IPS-15b (cell line): Measurements from ENCODE around the gene MTOR.
"Not testable (repeated sequence)": the region's sequence is repeated elsewhere in the genome, so short reads cannot be mapped to it uniquely, and the experiment has no call there.

Source experiments
- H3K27me3 ChIP-seq: one replicate; pipeline ENCODE4 v1.6.1; 2013; ENCODE audit warnings: low read length; ENCODE audit not compliant: control insufficient read depth, insufficient read depth
- H3K36me3 ChIP-seq: one replicate; pipeline ENCODE4 v1.6.1; 2013; ENCODE audit warnings: low read length; ENCODE audit not compliant: control insufficient read depth, insufficient read depth
- H3K4me1 ChIP-seq: one replicate; pipeline ENCODE4 v1.6.1; 2013; ENCODE audit warnings: mild to moderate bottlenecking, low read length; ENCODE audit not compliant: control insufficient read depth, insufficient read depth
- H3K4me3 ChIP-seq: one replicate; pipeline ENCODE4 v1.5.1; 2013; ENCODE audit warnings: low read depth, low read length
- H3K9ac ChIP-seq: one replicate; pipeline ENCODE4 v1.6.1; 2013; ENCODE audit warnings: low read depth, mild to moderate bottlenecking, low read length
- H3K9me3 ChIP-seq: one replicate; pipeline ENCODE4 v1.6.1; 2013; ENCODE audit warnings: mild to moderate bottlenecking, low read length; ENCODE audit not compliant: control insufficient read depth, insufficient read depth

Gene MTOR

GRCh38 chr1:11073398-11073797, 189.0 kb downstream of the MTOR start:
- H3K9me3 ChIP-seq, H3K4me1 ChIP-seq, H3K27me3 ChIP-seq, H3K4me3 ChIP-seq, H3K9ac ChIP-seq: not testable (repeated sequence)
- peaks cover 77% of the 10 kb centered on the region for H3K36me3 ChIP-seq

- H3K27me3 ChIP-seq, result no peaks in the 10 kb centered on the region
- no peaks in the 10 kb centered on the region for H3K4me1 ChIP-seq
- no peak overlapping the region for H3K9ac ChIP-seq
- no peaks in the 10 kb centered on the region for H3K9me3 ChIP-seq
- no peak overlapping the region for H3K4me3 ChIP-seq
- peaks cover 85% of the 10 kb centered on the region for H3K36me3 ChIP-seq
Measured at GRCh38 chr1:11072216-11072917, 190.0 kb downstream of the MTOR start.

DNA sequence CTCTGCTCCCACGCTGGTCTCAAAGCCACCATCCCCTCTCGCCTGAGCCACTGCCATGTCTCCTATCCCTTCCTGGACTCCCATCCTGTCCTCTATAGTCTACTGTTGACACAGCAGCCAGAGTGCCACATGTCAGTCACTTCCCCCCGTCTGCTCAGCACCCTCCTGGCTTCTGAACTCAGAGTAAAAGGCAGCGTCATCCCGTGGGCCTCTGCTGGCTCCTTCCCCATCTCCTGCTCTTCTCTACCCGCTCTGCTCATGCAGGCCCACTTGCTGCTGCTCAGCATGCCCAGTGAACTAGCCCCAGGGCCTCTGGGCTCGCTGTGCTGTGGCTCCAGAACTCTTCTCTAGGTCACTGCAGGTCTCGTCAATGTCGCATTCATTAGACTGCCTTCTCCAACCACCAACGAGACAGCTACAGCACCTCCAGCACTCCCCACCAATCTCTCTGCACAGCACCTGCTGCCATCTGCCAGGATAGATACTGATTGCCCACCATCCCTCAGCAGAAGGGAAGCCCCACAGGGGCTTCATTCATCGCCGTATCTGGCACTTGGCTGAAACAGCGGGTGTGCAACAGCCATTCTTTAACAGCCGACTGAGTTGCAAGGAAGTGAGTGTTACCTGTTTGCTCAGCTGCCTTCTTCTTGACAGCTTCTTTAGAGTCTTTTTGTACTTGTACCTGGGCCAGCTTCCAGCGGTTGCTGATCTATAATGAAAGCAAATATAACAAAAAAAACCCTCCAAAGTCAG, 190.7 kb downstream of the MTOR start:
- Histone ChIP-seq H3K9me3 (no peaks in the 10 kb centered on the region), H3K36me3 (peaks cover 80% of the 10 kb centered on the region), H3K4me3 (no peak overlapping the region), H3K27me3 (no peaks in the 10 kb centered on the region), H3K4me1 (no peaks in the 10 kb centered on the region), H3K9ac (no peak overlapping the region)

DNA sequence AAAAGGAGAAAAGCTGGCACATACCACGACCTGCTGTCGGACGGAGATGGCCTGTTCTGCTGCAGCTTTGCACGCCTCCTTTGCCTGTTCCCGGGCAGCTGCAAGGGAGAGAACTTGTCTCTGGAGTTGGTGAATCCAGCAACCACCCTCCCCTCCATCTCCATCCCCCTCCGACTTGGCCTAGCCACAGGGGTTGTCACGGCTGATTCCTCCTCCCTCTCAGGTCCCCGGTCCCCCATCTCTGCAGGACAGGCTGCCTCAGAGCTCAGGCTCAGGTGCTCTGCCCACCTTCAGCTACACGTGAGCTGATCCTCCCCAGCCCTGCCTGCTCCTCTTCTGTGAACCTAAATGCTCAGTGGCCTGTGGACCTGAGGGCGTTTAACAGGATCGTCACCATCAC, 191.5 kb downstream of the MTOR start:
- H3K9me3 ChIP-seq, result no peaks in the 10 kb centered on the region
- H3K4me3 ChIP-seq, result no peak overlapping the region
- no peak overlapping the region for H3K9ac ChIP-seq
- H3K27me3 ChIP-seq, result no peaks in the 10 kb centered on the region
- H3K4me1 ChIP-seq, result no peaks in the 10 kb centered on the region
- peaks cover 81% of the 10 kb centered on the region for H3K36me3 ChIP-seq

- Histone ChIP-seq H3K4me3 (no peak overlapping the region), H3K4me1 (no peaks in the 10 kb centered on the region), H3K27me3 (no peaks in the 10 kb centered on the region), H3K36me3 (peaks cover 74% of the 10 kb centered on the region), H3K9me3 (no peaks in the 10 kb centered on the region), H3K9ac (no peak overlapping the region)
Measured at GRCh38 chr1:11068600-11069473, 193.5 kb downstream of the MTOR start.

GRCh38 chr1:11067716-11068599, 194.4 kb downstream of the MTOR start:
- Histone ChIP-seq H3K36me3 (peaks cover 70% of the 10 kb centered on the region), H3K9ac (no peak overlapping the region), H3K4me3 (no peak overlapping the region), H3K4me1 (no peaks in the 10 kb centered on the region), H3K9me3 (no peaks in the 10 kb centered on the region), H3K27me3 (no peaks in the 10 kb centered on the region)

GRCh38 chr1:11065796-11066195, 196.6 kb downstream of the MTOR start:
- H3K36me3 ChIP-seq, result peaks cover 53% of the 10 kb centered on the region
- H3K4me3 ChIP-seq, result no peak overlapping the region

DNA sequence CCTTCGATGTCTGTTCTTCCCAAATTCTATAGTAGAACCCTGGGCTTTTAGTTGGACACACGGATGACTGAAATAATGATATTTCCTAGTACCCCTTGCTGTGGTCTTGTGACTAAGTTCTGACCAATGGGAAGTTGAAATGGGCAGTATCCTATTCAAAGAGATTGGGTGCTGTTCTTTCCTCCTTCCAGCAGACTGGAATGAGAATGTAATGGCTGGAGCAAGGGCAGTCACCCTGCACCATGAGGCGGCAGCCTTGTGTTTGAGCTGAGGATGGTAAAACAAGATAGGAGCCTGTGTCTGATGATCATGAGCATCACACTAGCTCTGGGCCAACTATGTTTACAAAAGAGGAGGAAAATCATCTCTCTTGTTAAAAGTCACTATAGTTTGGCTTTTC, 197.4 kb downstream of the MTOR start:
- Histone ChIP-seq H3K27me3 (no peaks in the 10 kb centered on the region), H3K4me1 (peaks cover 3% of the 10 kb centered on the region), H3K9ac (no peak overlapping the region), H3K4me3 (no peak overlapping the region), H3K9me3 (no peaks in the 10 kb centered on the region), H3K36me3 (peaks cover 48% of the 10 kb centered on the region)

More at GRCh38 chr1:11065796-11066195, 196.6 kb downstream of the MTOR start:
- Histone ChIP-seq H3K27me3 (no peaks in the 10 kb centered on the region), H3K9me3 (no peaks in the 10 kb centered on the region), H3K9ac (no peak overlapping the region), H3K4me1 (peaks cover 1% of the 10 kb centered on the region)

DNA sequence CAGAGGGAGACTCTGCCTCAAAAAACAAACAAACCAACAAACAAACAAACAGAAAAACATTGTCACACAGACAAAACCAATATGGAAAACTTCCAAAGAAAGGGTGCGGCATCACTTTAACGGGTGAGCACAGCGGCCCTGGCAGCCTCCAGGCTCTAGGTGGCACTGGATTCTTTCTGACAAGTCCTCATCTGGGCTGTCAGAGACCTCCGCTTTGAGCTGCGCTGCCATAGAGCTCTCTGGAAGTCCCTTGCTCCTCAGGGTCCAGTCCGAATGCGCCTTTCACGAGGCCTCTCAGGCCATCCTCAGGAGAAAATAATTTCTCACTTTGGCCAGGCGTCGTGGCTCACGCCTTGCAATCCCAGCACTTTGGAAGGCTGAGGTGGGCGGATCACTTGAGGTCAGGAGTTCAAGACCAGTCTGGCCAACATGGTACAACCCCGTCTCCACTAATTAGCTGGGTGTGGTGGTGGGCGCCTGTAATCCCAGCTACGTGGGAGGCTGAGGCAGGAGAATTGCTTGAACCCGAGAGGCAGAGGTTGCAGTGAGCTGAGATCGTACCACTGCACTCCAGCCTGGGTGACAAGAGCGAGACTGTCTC, 198.3 kb downstream of the MTOR start:
- peaks cover 39% of the 10 kb centered on the region for H3K36me3 ChIP-seq

GRCh38 chr1:11062965-11063401, 199.4 kb downstream of the MTOR start:
- no peak overlapping the region for H3K9ac ChIP-seq
- peaks cover 3% of the 10 kb centered on the region for H3K4me1 ChIP-seq
- H3K27me3 ChIP-seq, result no peaks in the 10 kb centered on the region
- no peaks in the 10 kb centered on the region for H3K9me3 ChIP-seq
- peaks cover 31% of the 10 kb centered on the region for H3K36me3 ChIP-seq
- no peak overlapping the region for H3K4me3 ChIP-seq

More for the DNA sequence above, 198.3 kb downstream of the MTOR start:
- H3K27me3 ChIP-seq, H3K4me1 ChIP-seq, H3K9ac ChIP-seq, H3K4me3 ChIP-seq, H3K9me3 ChIP-seq: not testable (repeated sequence)
